T-helper 22 cell (primary cell): ENCODE data around the gene TAAR2.
"Not testable (repeated sequence)": the region's sequence is repeated elsewhere in the genome, so short reads cannot be mapped to it uniquely, and the experiment has no call there.

Experiments used
- DNase-seq: peaks from one replicate; pipeline ENCODE4 v3.0.0-alpha.2; 2020; ENCODE audit warnings: low read depth

TAAR2 gene, protein sequence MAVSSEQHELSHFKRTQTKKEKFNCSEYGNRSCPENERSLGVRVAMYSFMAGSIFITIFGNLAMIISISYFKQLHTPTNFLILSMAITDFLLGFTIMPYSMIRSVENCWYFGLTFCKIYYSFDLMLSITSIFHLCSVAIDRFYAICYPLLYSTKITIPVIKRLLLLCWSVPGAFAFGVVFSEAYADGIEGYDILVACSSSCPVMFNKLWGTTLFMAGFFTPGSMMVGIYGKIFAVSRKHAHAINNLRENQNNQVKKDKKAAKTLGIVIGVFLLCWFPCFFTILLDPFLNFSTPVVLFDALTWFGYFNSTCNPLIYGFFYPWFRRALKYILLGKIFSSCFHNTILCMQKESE

DNA sequence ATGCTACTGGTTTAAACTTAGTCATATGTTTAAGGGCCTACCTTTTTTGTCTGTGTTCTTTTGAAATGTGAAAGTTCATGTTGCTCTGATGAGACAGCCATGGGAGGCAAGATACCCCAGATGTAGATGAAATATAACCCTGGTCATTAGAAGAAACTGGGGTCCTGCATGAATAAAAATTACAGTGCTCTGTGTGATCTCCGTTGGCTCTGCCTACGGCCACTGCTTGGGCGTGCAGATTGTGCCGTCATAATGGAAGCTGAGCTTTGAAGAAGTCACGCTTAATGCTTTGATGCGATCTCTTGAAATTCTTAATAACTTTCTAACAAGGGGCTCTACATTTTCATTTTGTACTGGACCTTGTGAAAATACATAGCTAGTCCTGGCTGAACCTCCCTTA lies at the start of gene TAAR2:
TAAR2 (minus strand) TSS at position 101 of the 400 bp plus-strand sequence; CDS start at position 101, 0 bp downstream.
- DNase-seq: no peak

DNA sequence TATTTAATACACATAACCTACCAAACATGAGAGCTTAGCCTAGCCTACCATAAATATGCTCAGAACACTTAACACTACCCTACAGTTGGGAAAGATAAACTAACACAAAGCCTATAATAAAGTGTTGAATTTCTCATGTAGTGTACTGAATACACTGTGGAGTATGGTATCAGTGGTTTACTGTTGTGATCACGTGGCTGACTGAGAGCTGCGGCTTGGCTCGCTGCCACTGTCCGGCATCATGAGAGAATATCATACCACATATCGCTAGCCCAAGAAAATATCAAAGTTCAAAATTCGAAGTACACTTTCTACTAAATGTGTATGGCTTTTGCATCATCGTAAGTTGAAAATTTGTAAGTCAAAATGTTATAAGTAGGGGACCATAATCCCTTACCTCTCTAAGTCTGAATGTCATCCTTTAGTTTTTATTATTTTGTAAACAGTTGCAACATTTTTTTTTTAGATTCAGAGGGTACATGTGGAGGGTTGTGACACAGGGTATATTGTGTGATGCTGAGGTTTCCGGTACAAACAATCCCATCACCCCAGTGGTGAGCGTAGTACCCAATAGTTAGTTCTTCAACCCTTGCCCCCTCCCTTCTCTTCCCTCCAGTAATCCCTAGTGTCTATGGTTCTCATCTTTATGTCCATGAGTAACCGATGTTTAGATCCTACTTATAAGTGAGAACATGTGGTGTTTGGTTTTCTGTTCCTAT lies 49.5 kb upstream of the TAAR2 start:
- DNase-seq: no peak

DNA sequence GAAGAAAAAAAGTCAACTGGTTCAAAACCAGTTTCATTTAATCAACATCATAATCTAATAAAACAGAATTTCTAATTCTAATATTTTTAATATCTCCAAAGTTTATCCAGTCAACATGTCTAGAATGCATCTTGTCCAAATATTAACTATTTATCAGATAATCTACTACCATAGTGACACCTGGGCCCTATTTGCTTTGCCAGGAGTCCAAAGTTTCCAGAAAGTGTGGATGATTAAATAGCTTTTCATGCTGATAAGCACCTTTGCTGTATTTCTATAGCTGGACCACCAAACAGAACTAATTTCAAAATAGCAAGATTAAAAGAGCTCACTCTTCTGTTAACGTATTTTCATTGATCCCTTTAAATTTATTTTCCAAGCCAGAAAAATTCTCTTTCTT lies 47.2 kb upstream of the TAAR2 start:
- DNase-seq: no peak

DNA sequence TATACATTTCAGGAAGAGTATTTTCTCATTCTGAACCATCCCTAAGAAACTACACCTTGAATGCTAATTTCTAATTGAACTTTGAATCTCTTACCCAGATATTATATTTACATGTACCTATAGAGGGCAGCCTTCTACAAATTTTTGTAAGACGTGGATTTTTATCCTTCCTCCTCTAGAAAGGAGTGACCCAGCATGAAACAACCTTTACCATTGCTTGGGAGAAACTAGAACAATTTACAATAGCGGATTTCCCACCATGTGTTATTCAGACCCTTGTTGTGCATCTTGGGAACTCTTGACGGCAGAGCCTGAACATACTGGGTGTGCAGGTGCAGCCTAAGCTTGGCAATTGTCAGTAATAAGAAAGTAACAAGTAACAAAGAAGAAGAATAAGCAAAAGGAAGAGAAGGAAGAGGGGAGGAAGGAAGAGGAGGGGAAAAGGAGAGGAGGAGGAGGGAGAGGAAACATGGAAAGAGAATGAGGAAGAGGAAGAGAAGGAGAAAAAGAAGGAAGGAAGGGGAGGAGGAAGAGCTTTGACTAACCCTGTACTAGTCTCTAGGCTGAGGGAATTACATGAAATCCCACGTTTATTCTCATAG lies 45.7 kb upstream of the TAAR2 start:
- no peak for DNase-seq

DNA sequence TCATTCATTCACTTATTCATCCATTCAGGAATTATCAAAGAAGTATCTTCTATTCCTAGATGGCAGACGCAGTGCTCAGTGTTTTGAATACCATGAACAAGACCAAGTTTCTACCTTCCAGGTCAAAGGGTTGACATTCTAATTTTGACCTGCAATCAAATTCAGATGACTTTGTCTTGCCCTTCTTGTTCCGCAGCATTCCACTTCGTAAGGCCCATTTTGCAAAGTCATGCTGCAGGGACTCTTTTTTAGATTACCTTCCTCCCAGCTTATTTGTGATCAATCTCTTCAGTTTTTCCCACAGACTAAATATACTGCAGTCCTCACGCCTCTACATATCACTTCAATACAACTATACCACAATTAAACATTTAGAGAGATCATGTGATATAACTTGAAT lies 42.0 kb upstream of the TAAR2 start:
- DNase-seq: no peak

DNA sequence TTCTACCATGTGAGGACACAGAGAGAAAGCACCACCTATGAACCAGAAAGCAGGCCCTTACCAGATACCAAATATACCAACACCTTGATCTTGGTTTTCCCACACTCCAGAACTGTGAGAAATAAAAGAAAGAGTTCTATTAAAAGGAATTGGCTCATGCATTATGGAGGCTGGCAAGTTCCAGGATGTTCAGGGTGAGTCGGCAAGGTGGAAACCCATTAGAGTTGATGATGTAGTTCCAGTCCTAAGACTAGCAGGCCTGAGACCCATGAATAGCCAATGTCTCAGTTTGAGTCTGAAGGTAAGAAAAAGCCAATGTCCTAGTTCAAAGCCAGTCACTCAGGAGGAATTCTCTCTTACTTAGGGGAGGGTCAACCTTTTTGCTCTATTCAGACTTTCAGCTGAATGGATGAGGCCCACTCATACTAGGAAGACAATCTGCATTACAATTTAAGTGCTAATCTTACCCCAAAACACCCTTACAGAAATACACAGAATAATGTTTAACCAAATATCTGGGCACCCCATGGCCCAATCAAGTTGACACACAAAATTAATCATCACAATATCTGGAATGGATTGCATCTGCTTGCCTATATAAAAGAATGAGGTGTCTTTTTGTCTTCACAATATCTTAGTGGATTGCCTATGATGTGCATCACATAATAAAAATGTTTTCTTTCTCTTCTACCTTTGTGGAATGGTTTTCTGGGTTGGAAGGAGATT lies 40.4 kb upstream of the TAAR2 start:
- DNase-seq: no peak

DNA sequence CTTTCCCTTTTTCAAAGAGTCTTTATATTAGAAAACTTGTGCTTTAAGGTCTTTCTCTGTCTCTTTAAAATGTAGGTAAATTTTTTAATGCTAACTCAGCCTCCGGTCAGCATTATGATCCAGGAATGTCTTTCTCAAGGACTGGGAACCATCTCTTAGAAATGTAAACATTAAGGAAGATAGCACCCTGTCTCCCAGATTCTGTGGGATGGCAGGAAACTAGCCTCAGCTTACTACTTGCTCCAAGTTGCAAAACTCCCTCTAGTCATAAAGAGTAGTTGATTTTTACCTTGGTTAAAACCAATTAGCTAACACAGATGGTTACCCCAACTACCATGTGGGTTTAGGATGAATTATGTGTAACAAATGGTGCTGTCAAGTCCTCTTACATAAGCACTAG lies 39.6 kb upstream of the TAAR2 start:
- no peak for DNase-seq

DNA sequence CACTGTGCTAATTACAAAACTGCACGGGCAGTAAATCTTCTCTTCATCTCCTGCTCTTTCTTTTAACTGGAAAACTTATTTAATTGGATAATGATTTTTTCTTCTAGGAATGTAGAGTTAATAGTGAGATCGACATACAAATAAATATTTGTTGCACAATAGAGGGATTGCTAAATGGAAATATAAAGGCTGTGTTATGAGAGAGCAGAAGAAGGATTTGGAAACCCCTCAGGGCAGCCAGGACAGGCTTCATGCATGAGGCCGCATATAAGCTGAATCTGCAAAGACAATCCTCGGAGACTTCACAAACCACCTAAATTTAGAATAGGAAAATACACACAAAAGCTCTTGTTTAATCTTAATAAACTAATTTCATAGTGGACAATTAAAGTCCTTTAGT lies 37.8 kb upstream of the TAAR2 start:
- no peak for DNase-seq

DNA sequence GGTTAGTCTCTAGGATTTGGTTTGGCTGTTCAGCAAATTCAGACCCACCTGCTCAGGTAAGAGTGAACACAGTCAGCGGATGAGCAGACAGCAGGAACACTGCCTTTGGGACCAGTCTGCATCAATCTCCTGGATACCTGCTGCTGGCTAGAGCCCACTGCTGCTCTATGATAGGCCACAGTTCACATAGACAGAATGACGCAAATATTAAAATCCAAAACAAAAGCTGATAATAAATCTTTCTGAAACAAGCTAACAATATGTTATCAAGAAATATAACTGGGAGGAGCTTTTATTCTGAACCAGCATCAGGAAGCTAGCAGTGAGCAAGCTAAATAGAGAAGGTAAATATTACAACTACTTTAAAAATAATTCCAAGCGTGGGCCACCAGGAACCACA lies 35.0 kb upstream of the TAAR2 start, which contains the start of gene TAAR1:
TAAR1 (minus strand) TSS at position 101 of the 400 bp plus-strand sequence. CDS start 13,179 bp downstream, outside the sequence.
- DNase-seq: no peak

DNA sequence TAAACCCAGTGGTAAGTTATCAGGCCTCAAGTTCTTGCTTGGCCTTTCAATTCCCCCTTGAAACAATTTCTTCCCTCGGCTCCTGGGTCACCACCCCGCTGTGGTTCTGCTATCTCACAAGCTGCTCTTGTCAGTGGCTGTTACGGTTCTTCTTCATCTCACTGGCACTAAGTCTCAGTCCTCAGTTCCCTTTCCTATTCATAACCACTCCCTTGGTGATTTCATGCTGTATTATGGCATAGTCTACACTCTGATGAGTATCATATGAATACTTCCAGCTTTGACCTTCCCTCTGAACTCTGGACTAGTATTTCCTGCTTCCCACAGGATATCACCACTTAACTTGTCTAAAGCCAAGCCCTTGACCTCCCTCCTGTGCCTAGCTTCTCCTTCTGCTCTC lies 27.0 kb upstream of the TAAR2 start:
- no peak for DNase-seq

DNA sequence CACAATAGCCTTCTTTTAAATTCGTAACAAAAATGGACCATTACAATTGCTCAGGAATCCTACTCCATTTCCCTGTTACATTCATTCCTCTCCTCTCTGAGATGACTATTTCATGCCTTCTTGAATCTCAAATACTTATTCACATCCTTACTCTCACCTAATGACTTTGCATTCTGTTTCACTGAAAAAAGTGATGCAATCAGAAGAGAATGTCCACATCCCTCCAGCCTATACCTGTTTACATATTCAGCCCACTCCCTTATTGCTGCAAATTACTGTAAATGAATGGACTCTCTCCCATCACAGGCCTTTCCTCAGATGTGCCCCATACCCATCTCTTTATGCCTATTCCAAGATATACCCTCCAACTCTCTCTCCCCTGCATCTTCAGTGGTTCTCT lies 26.4 kb upstream of the TAAR2 start:
- DNase-seq: no peak

DNA sequence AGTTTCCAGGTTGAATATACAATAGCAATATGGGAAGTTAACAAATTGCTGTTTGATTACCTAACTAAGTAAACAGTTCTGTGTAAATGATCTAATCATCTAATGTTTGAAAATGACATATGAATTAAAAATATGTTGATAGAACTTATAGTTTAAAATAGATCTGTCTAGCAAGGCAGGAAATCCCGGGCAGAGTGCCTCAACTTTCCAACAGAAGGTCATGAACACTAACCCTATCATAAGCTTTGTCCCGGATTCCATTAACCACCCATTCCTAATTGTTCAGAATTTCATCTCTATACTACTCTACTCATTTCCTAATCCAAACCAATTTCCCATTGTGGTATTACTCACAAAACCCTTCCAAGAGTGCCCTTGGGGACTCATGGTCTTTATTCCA lies 24.8 kb upstream of the TAAR2 start:
- DNase-seq: no peak

DNA sequence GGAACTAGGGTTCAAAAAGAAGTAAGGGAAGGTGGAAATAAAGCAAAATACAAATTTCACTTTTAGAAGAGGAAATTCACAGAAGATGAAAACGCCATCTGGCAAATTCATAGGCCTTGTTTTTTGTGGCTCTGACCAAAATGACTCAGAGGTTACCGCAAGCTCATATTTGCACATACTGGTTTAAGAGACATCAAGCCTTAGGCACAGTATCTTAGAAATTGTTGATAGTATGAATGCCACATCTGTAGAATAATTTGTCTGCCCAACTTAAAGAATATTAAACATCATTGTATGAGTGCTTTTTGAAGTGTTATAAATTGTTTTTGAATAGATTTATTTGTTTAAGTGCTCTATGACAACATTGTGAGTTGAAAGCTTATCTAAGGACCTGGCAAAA lies 24.3 kb upstream of the TAAR2 start:
- no peak for DNase-seq

DNA sequence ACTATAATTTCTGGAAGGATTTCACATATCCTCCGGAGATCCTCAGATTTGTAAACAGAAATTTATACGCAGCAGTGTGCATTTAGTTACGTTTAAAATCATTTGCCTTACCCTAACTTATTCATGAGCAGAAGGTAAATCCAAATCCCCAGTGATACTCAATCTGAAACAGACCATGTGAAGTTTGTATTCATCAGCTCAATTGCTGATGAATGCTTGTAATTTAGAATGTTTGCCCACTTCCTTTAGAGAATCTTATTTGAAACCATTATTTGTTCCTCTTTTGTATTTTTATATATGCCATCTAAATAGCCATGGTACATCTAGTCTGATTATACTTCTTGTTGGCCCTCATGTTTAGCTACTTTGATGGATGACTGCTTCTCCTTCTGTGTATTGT lies 19.5 kb upstream of the TAAR2 start:
- DNase-seq: no peak

DNA sequence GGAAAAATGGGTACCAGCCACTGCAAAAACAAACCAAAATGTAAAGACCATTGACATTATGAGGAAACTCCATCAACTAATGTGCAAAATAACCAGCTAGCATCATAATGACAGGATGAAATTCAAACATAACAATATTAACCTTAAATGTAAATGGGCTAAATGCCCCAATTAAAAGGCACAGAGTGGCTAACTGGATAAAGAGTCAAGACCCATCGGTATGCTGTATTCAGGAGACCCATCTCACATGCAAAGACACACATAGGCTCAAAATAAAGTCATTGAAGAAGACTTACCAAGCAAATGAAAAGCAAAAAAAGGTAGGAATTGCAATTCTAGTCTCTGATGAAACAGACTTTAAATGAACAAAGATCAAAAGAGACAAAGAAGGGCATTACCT lies 13.1 kb upstream of the TAAR2 start:
- not testable (repeated sequence) for DNase-seq

DNA sequence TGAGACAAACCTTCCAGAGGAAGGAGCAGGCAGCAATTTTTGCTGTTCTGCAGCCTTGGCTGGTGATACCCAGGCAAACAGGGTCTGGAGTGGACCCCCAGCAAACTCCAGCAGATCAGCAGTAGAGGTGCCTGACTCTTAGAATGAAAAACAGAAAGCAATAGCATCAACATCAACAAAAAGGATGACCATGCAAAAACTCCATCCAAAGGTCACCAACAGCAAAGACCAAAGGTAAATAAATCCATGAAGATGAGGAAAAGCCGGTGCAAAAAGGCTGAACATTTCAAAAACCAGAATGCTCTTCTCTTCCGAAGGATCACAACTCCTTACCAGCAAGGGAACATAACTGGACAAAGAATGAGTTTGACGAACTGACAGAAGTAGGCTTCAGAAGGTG lies 11.8 kb upstream of the TAAR2 start:
- not testable (repeated sequence) for DNase-seq

DNA sequence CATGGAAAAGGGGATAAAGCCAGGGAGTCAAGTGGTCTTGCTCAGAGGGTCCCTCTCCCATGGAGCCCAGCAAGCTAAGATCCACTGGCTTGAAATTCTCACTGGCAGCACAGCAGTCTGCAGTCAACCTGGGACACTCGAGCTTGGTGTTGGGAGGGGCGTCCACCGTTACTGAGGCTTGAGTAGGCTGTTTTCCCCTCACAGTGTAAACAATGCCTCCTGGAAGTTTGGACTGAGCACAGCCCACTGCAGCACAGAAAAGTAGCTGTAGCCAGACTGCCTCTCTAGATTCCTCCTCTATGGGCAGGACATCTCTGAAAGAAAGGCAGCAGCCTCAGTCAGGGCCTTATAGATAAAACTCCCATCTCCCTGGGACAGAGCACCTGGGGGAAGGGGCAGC lies 11.2 kb upstream of the TAAR2 start:
- not testable (repeated sequence) for DNase-seq

DNA sequence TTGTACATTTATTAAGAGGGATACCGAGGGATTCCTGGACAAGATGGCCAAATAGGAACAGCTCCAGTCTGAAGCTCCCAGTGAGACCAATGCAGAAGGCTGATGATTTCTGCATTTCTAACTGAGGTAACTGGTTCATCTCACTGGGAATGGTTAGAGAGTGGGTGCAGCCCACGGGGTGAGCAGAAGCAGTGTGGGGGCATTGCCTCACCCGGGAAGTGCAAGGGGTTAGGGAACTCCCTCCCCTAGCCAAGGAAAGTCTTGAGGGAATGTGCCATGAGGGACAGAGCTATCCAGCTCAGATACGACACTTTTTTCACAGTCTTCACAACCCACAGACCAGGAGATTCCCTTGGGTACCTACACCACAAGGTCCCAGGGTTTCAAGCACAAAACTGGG lies 10.7 kb upstream of the TAAR2 start:
- no peak for DNase-seq

DNA sequence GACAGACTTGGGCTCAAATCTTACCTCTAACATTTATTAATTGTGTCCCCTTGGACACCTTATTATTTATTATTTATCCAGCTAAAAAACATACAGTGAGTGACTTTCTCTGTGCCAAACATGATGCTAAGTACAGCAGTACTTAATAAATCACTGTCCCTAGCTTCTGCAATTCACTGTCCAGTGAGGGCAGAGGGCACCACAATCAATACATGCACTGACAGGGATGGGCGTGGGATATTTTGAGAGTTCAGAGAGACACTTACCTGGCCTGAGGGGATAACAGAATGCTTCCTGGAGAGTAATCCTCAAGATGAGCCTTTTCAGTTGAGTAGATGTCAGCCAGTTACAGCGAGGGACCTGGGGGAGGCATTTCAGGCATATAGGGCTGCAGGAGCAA lies 9.3 kb upstream of the TAAR2 start:
- no peak for DNase-seq

DNA sequence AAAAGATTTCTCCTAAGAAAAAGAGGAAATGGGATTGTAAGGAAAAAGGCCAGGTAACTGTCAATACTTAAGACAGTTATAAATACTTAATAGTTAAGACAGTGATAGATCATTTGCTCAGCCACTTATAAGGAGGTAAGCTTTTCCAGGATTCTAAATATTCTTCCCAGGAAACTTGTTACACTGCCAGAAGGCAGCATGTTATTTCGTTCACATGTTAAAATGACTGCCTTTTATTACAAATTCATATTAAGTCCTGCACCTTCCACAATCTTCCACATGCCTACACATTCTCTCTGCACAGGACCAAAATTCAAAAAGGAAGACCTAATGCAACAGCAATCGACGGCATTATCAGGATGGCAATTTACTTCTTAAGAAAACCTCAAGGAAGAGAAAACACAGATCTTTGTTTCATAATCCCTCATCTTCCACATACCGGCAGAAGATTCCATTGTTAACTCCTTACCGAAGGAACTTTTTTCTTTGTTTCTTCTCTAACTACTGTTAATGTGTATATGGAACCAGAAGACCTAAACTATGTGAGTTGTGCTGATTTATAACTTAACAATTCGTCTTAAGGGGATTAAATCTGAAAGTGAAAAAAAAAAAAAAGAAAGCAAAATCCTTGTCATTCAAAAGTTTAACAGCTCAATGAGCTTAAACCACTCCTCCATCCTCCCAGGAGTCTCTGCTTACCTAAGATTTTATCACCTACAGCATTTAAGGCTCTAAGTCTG lies 799 bp downstream of the TAAR2 start:
- no peak for DNase-seq

DNA sequence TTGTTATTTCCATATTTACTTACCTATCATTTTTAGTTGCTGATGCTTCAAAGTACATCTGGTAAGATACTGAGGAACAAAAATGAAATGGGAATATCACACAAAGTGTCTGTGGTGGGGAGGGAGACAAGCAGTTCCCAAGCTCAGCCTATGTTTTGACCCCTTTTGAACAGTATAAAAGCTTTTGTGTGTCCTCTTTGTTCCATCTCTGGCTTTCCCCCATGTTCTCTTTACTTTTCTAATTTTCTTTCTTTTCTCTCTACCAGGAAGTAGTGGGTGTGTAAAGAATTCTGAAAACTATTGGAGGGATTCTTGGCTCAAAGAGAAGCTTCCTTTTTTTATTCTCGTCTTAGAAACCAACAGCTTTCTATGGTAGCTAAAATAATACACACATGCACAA lies 7.4 kb downstream of the TAAR2 start:
- no peak for DNase-seq

DNA sequence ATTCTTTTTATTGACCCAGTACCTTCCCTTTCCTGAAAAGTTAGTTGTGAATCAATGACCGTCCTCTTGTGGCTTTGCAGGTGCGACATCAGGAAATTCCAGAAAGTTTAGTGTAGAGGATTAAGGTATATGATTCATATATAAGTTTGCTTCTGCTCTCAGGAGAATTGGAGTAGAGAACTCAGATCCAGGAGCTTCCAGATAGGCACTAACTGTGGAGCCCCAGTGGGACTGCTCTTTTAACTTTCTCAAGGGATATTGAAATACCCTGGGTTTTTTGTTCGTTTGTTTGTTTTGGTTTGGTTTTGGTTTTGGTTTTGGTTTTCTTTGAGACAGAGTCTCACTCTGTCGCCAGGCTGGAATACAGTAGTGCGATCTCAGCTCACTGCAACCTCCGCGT lies 9.5 kb downstream of the TAAR2 start:
- no peak for DNase-seq
